Panc1 (cell line): ENCODE results near the gene AVEN. TPM values are rescaled to one million over a fixed set of nuclear protein-coding genes. Genes with fewer than 3 reads are reported as not detected.

Experiments
- ATAC-seq: fragments of 200-7000 bp; cut with Tn5 transposase; 2 replicates; pipeline ENCODE4 v1.9.1; 2020; ENCODE audit warnings: mild to moderate bottlenecking, moderate library complexity
- BruUV-seq: library from RNA; stranded (reverse); fragments of 400-500 nt; replicated peaks from 2 replicates; lab custom pipeline; 2021; lab: Mats Ljungman, UMichigan
- CTCF ChIA-PET: fragments of 300-600 bp; sonication (Branson Sonifier 250); formaldehyde crosslinking; loops from one replicate; lab custom pipeline; 2022; ENCODE audit warnings: antibody characterized with exemption; lab: Charles Lee
- POLR2A ChIA-PET: fragments of 300-600 bp; sonication (Branson Sonifier 250); formaldehyde crosslinking; loops from one replicate; lab custom pipeline; 2022; ENCODE audit warnings: antibody characterized with exemption; lab: Charles Lee
- DNase-seq: peaks from one replicate; pipeline ENCODE4 v3.0.0-alpha.2; 2010; ENCODE audit warnings: low read depth, low spot score
- H3K27ac ChIP-seq: 2 replicates; pipeline ENCODE4 v1.5.1; 2011; ENCODE audit warnings: mild to moderate bottlenecking, low read length, inconsistent platforms
- H3K27me3 ChIP-seq: fragments of 200-500 bp; sonication (Bioruptor generic); 2 replicates; pipeline ENCODE4 v1.6.0; 2014; ENCODE audit warnings: low read length, inconsistent platforms; ENCODE audit not compliant: control insufficient read depth, insufficient read depth
- H3K36me3 ChIP-seq: fragments of 200-500 bp; sonication (Bioruptor generic); 2 replicates; pipeline ENCODE4 v1.5.1; 2014; ENCODE audit warnings: inconsistent platforms, mild to moderate bottlenecking, low read length, moderate library complexity; ENCODE audit not compliant: control insufficient read depth, insufficient read depth
- H3K4me1 ChIP-seq: 2 replicates; pipeline ENCODE4 v1.5.1; 2011; ENCODE audit warnings: inconsistent platforms, mild to moderate bottlenecking, low read length, moderate library complexity; ENCODE audit not compliant: control insufficient read depth, insufficient read depth
- H3K4me3 ChIP-seq, 2 experiments: 2 replicates each; pipeline ENCODE4 v1.5.1; 2011 to 2012; ENCODE audit warnings: low read depth in 2 of 2, low read length in 2 of 2, mild to moderate bottlenecking in 2 of 2, inconsistent platforms in 1 of 2, moderate library complexity in 1 of 2
- H3K9me3 ChIP-seq: fragments of 200-500 bp; sonication (Bioruptor generic); 2 replicates; pipeline ENCODE4 v1.5.1; 2014; ENCODE audit warnings: low read depth, mild to moderate bottlenecking, inconsistent platforms, low read length, moderate library complexity; ENCODE audit not compliant: control insufficient read depth, insufficient read depth
- CTCF ChIP-seq: fragments of 450-650 bp; IDR thresholded peaks from 2 replicates; pipeline ENCODE4 v1.5.1; 2017; ENCODE audit warnings: mild to moderate bottlenecking
- POLR2AphosphoS5 ChIP-seq: IDR thresholded peaks from 2 replicates; pipeline ENCODE4 v1.6.1; 2012; ENCODE audit warnings: mild to moderate bottlenecking, low read depth, low read length, moderate library complexity
- SIN3A ChIP-seq: IDR thresholded peaks from 2 replicates; pipeline ENCODE4 v1.6.1; 2012; ENCODE audit warnings: low read depth, mild to moderate bottlenecking, low read length, moderate library complexity, borderline replicate concordance; ENCODE audit not compliant: insufficient read depth
- TCF7L2 ChIP-seq: IDR thresholded peaks from 2 replicates; pipeline ENCODE4 v1.6.1; 2011; ENCODE audit warnings: mild to moderate bottlenecking, low read depth, low read length, inconsistent platforms
- in situ Hi-C: cut with HindIII; loops from 2 replicates; pipeline ENCODE4 v1.10.0; 2016; ENCODE audit warnings: low sequenced_read_pairs, low pct_unique_long_range_greater_than_20kb
- intact Hi-C: fragments of 100-400 bp; cut with micrococcal nuclease; formaldehyde crosslinking; loops from one replicate; pipeline ENCODE4 v1.10.0; 2022; ENCODE audit not compliant: unreplicated experiment
- total RNA-seq: library from RNA; stranded (reverse); gene quantifications from one replicate; pipeline ENCODE4 v1.2.1, GENCODE V29; 2021; ENCODE audit not compliant: unreplicated experiment
- TF ChIP-seq, protein P1 (sequence below), 2 experiments: IDR thresholded peaks; 2 replicates each; pipeline ENCODE4 v1.6.1; 2011 to 2012; ENCODE audit warnings: low read depth in 2 of 2, control low read depth in 1 of 2, low read length in 1 of 2, mild to moderate bottlenecking in 1 of 2, moderate library complexity in 1 of 2; ENCODE audit not compliant: insufficient read depth in 1 of 2

Gene AVEN
- total RNA-seq, 1 experiment from 2014 or later, result 18.4 TPM

- ChIA-PET POLR2A (no interaction called here), CTCF (no interaction called here)
- no peaks in the 10 kb centered on the region for H3K36me3 ChIP-seq
- in situ Hi-C loops (no loop called here), intact Hi-C loops (no loop called here)
- no peak overlapping the region for H3K4me3 ChIP-seq
- BruUV-seq, result no TSS peak
- H3K4me1 ChIP-seq, result no peaks in the 10 kb centered on the region
- TF ChIP-seq POLR2AphosphoS5 (no peak), CTCF (no peak), TCF7L2 (no peak), SIN3A (no peak)
- TF ChIP-seq, protein P1, sequence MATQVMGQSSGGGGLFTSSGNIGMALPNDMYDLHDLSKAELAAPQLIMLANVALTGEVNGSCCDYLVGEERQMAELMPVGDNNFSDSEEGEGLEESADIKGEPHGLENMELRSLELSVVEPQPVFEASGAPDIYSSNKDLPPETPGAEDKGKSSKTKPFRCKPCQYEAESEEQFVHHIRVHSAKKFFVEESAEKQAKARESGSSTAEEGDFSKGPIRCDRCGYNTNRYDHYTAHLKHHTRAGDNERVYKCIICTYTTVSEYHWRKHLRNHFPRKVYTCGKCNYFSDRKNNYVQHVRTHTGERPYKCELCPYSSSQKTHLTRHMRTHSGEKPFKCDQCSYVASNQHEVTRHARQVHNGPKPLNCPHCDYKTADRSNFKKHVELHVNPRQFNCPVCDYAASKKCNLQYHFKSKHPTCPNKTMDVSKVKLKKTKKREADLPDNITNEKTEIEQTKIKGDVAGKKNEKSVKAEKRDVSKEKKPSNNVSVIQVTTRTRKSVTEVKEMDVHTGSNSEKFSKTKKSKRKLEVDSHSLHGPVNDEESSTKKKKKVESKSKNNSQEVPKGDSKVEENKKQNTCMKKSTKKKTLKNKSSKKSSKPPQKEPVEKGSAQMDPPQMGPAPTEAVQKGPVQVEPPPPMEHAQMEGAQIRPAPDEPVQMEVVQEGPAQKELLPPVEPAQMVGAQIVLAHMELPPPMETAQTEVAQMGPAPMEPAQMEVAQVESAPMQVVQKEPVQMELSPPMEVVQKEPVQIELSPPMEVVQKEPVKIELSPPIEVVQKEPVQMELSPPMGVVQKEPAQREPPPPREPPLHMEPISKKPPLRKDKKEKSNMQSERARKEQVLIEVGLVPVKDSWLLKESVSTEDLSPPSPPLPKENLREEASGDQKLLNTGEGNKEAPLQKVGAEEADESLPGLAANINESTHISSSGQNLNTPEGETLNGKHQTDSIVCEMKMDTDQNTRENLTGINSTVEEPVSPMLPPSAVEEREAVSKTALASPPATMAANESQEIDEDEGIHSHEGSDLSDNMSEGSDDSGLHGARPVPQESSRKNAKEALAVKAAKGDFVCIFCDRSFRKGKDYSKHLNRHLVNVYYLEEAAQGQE (IDR thresholded peaks at IDR 0.05; ENCODE audit: insufficient read depth in 1 of 2, low read depth in 2 of 2, low read length in 1 of 2), result no peak
- ATAC-seq (no peak), DNase-seq (no peak)
- peaks cover 2% of the 10 kb centered on the region; the same call in 1 of the 2 replicates for H3K27me3 ChIP-seq
- no peaks in the 10 kb centered on the region for H3K9me3 ChIP-seq
- H3K27ac ChIP-seq, result no peak overlapping the region
Measured at GRCh38 chr15:33825453-33825852, 213.6 kb downstream of the AVEN start.

DNA sequence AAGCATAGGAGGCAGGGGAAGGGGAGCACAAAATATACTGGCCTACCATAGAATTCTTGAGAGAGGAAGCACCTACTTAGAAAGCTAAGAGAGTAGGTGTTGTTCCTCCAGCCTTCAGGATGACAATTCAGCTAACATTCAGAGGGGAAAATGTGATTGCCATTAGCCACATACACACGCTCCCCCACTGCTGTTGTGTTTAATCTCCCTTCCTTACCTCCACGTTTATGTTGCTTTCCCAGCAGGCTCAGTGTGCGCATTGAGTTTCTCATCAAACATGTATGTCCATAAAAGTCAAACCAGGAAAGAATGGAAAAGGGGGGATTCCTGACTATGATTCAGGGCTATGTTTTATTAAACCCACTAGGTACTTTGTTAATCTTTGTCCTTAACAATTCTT is 215.9 kb downstream of the AVEN start:
- Histone ChIP-seq H3K9me3 (no peaks in the 10 kb centered on the region), H3K4me1 (no peaks in the 10 kb centered on the region), H3K36me3 (no peaks in the 10 kb centered on the region), H3K27me3 (peaks cover 2% of the 10 kb centered on the region; the same call in 1 of the 2 replicates), H3K27ac (no peak overlapping the region), H3K4me3 (no peak overlapping the region)
- no peak for TF ChIP-seq TCF7L2
- no peak for TF ChIP-seq CTCF
- TF ChIP-seq, protein P1 (IDR thresholded peaks at IDR 0.05; ENCODE audit: insufficient read depth in 1 of 2, low read depth in 2 of 2, low read length in 1 of 2), result no peak
- TF ChIP-seq SIN3A, result no peak
- TF ChIP-seq POLR2AphosphoS5, result no peak
- no TSS peak for BruUV-seq
- intact Hi-C loops (no loop called here), in situ Hi-C loops (no loop called here)
- POLR2A ChIA-PET, result interaction anchor here (0.5 kb wide), 1 partner anchor 25 kb away, joined by 10 read pairs; no protein-coding TSS in a partner anchor
- DNase-seq, result no peak
- CTCF ChIA-PET, result no interaction called here
- no peak for ATAC-seq
